Ectodermal cell (in vitro differentiated cells): ENCODE results near the gene NMT1.

Experiments used
- H3K27ac ChIP-seq: 2 replicates; pipeline ENCODE4 v1.7.0; 2013; ENCODE audit warnings: mild to moderate bottlenecking, low read depth, low read length; ENCODE audit not compliant: insufficient read depth, poor library complexity, severe bottlenecking
- H3K27me3 ChIP-seq: 2 replicates; pipeline ENCODE4 v1.7.0; 2013; ENCODE audit warnings: mild to moderate bottlenecking, low read length; ENCODE audit not compliant: insufficient read depth, control insufficient read depth, poor library complexity, severe bottlenecking
- H3K36me3 ChIP-seq: one replicate; pipeline ENCODE4 v1.7.0; 2013; ENCODE audit warnings: low read length; ENCODE audit not compliant: control insufficient read depth, insufficient read depth
- H3K4me1 ChIP-seq: one replicate; pipeline ENCODE4 v1.7.0; 2013; ENCODE audit warnings: low read length; ENCODE audit not compliant: control insufficient read depth, insufficient read depth
- H3K4me3 ChIP-seq: 2 replicates; pipeline ENCODE4 v1.7.0; 2013; ENCODE audit warnings: low read depth, low read length, control low read depth; ENCODE audit not compliant: insufficient read depth
- H3K9me3 ChIP-seq: 2 replicates; pipeline ENCODE4 v1.7.0; 2013; ENCODE audit warnings: mild to moderate bottlenecking, low read length, moderate library complexity; ENCODE audit not compliant: control insufficient read depth
- WGBS, 2 experiments: methylation state at CpG; one replicate each; pipeline ENCODE4 v1.1.7; 2013; ENCODE audit warnings: missing lambda C conversion rate in 2 of 2; 5-methylcytosine and 5-hydroxymethylcytosine counted together

NMT1 gene

GRCh38 chr17:45135978-45136791, 75.1 kb downstream of the NMT1 start:
- 90% methylated on average over 21 of the region's 21 CpGs for WGBS, 2 experiments
- H3K4me3 ChIP-seq: peak overlapping the region; percentile 48

GRCh38 chr17:45136846-45137560, 75.9 kb downstream of the NMT1 start:
- 92 to 93% methylated on average over 12 of the region's 12 CpGs for WGBS, 2 experiments
- H3K9me3 ChIP-seq: no peaks in the 10 kb centered on the region
- H3K4me3 ChIP-seq: no peak overlapping the region
- H3K4me1 ChIP-seq: peaks cover 15% of the 10 kb centered on the region
- H3K27ac ChIP-seq: no peak overlapping the region
- no peaks in the 10 kb centered on the region for H3K36me3 ChIP-seq
- peaks cover 3% of the 10 kb centered on the region for H3K27me3 ChIP-seq

More at GRCh38 chr17:45135978-45136791, 75.1 kb downstream of the NMT1 start:
- Histone ChIP-seq H3K4me1 (peaks cover 15% of the 10 kb centered on the region), H3K36me3 (no peaks in the 10 kb centered on the region), H3K9me3 (no peaks in the 10 kb centered on the region), H3K27ac (no peak overlapping the region), H3K27me3 (peaks cover 3% of the 10 kb centered on the region)

- Histone ChIP-seq H3K27ac (no peak overlapping the region), H3K9me3 (no peaks in the 10 kb centered on the region), H3K4me1 (peaks cover 15% of the 10 kb centered on the region), H3K27me3 (peaks cover 2% of the 10 kb centered on the region), H3K4me3 (no peak overlapping the region), H3K36me3 (no peaks in the 10 kb centered on the region)
- WGBS, 2 experiments: 91% methylated on average over 11 of the region's 11 CpGs
Measured at GRCh38 chr17:45137561-45138305, 76.6 kb downstream of the NMT1 start.

DNA sequence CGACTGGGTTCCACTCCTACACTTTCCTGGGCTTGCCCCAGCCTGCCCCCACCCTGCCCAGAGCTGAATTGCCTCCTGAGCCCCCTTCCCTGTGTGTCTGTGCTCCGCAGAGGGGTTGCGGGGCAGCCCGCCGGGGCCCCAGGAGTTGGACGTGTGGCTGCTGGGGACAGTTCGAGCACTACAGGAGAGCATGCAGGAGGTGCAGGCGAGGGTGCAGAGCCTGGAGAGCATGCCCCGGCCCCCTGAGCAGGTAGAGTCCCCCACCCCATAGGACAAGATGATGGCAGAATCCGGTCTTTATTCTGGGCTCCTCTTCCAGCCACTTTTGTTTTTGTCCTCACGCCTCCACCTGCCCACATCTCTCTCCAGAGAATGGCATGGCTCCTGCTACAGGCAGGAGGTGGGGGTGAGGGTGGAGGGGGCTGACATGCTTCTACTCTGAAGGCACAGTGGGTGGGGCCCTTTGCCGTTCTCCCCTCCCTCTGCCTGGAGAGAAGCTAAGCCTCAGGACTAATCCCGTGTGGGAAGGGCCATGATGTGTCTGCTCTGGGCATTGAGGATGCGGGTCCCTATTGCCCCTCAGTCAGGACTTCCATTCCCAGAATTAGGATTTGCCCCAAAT, 77.9 kb downstream of the NMT1 start:
- H3K4me1 ChIP-seq: peaks cover 24% of the 10 kb centered on the region
- no peaks in the 10 kb centered on the region for H3K36me3 ChIP-seq
- H3K9me3 ChIP-seq: no peaks in the 10 kb centered on the region
- no peaks in the 10 kb centered on the region for H3K27me3 ChIP-seq
- 64 to 70% methylated on average over 14 of the region's 14 CpGs for WGBS, 2 experiments
- peak overlapping the region; percentile 44 for H3K27ac ChIP-seq
- H3K4me3 ChIP-seq: no peak overlapping the region

GRCh38 chr17:45139533-45139920, 78.4 kb downstream of the NMT1 start:
- WGBS, 2 experiments: 84 to 88% methylated on average over 4 of the region's 4 CpGs
- H3K36me3 ChIP-seq: no peaks in the 10 kb centered on the region
- H3K4me3 ChIP-seq: no peak overlapping the region
- H3K27me3 ChIP-seq: peaks cover 4% of the 10 kb centered on the region
- peaks cover 29% of the 10 kb centered on the region for H3K4me1 ChIP-seq
- no peaks in the 10 kb centered on the region for H3K9me3 ChIP-seq
- no peak overlapping the region for H3K27ac ChIP-seq

DNA sequence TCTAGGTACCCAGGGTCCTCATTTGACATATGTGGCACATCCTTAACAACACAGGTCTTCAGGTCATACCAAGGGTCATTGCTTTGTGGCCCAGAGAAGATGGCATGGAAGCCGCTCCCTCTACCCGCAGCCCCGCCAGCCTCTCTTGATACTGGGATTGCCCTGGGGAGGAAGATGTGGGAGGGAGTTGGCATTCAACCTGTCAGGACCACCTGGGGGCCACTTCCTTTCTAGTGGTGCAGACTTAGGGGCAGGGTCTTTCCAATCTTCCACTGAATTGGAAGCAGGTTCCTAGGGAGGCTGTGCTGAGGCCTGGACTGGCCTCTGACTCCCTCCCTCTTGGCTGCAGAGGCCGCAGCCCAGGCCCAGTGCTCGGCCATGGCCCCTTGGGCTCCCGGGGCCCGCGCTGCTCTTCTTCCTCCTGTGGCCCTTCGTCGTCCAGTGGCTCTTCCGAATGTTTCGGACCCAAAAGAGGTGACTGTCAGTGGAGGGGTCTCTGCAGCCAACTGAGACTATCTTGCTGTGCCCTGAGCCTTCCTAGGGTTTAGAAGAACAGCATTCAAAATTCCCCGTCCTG, 82.1 kb downstream of the NMT1 start:
- peaks cover 29% of the 10 kb centered on the region for H3K4me1 ChIP-seq
- no peak overlapping the region for H3K4me3 ChIP-seq
- 62 to 63% methylated on average over 13 of the region's 13 CpGs for WGBS, 2 experiments
- H3K27me3 ChIP-seq: peaks cover 6% of the 10 kb centered on the region
- no peaks in the 10 kb centered on the region for H3K36me3 ChIP-seq
- no peaks in the 10 kb centered on the region for H3K9me3 ChIP-seq
- no peak overlapping the region for H3K27ac ChIP-seq

DNA sequence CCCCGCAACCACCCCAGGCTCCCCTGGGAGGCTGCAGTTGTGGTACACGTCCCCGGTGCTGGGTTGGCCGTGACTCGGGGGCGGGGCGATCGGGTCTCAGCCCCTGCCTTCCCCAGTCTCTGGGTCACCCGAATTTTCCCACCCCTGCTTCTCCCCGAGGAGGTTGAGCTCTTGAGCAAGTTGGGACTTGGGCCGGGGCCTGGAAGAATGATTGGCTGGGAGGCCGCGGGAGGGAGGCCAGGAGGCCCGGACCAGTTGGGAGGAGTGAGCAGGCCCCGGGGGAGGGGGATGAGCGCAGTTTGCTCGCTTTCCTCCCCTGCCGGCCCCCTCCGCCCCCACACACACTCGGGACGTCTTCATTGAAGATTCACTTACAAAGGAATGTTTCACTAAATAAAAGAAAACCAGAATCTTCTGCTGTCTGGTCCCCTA, 82.7 kb downstream of the NMT1 start:
- Histone ChIP-seq H3K27ac (no peak overlapping the region), H3K9me3 (no peaks in the 10 kb centered on the region), H3K4me3 (peak overlapping the region; percentile 32), H3K4me1 (peaks cover 27% of the 10 kb centered on the region), H3K36me3 (no peaks in the 10 kb centered on the region), H3K27me3 (peaks cover 6% of the 10 kb centered on the region)
- WGBS, 2 experiments: 5 to 8% methylated on average over 21 of the region's 21 CpGs

GRCh38 chr17:45144199-45145034, 83.3 kb downstream of the NMT1 start:
- peaks cover 6% of the 10 kb centered on the region for H3K27me3 ChIP-seq
- no peak overlapping the region for H3K27ac ChIP-seq
- no peaks in the 10 kb centered on the region for H3K9me3 ChIP-seq
- 28 to 34% methylated on average over 71 of the region's 71 CpGs for WGBS, 2 experiments
- peaks cover 21% of the 10 kb centered on the region for H3K4me1 ChIP-seq
- no peaks in the 10 kb centered on the region for H3K36me3 ChIP-seq
- peak overlapping the region; percentile 32 for H3K4me3 ChIP-seq

GRCh38 chr17:45145035-45145389, 83.9 kb downstream of the NMT1 start:
- 82 to 83% methylated on average over 8 of the region's 8 CpGs for WGBS, 2 experiments
- peaks cover 15% of the 10 kb centered on the region for H3K4me1 ChIP-seq
- H3K27me3 ChIP-seq: peaks cover 6% of the 10 kb centered on the region
- H3K9me3 ChIP-seq: no peaks in the 10 kb centered on the region
- no peaks in the 10 kb centered on the region for H3K36me3 ChIP-seq
- H3K4me3 ChIP-seq: no peak overlapping the region
- no peak overlapping the region for H3K27ac ChIP-seq
